Epithelial cell of proximal tubule (primary cell): Measurements from ENCODE around the gene OR1S2. TPM values are rescaled to one million over a fixed set of nuclear protein-coding genes. Genes with fewer than 3 reads are reported as not detected.

Experiments used
- DNase-seq: peaks from one replicate; pipeline ENCODE4 v3.0.0-alpha.2; 2011; ENCODE audit warnings: low read depth
- H3K4me3 ChIP-seq: 2 replicates; pipeline ENCODE4 v1.5.1; 2011; ENCODE audit warnings: low read depth, mild to moderate bottlenecking, low read length
- total RNA-seq: library from RNA; depleted of rRNA; stranded (reverse); fragments of >200 nt; gene quantifications from 2 replicates; pipeline ENCODE4 v1.2.3, GENCODE V29; 2015
- TF ChIP-seq, protein P1 (sequence below): conservative IDR thresholded peaks from 2 replicates; pipeline ENCODE4 v1.5.1; 2012; ENCODE audit warnings: low read depth, mild to moderate bottlenecking, low read length

The OR1S2 gene
- total RNA-seq, 1 donor from 2014 or later, result not detected

DNA sequence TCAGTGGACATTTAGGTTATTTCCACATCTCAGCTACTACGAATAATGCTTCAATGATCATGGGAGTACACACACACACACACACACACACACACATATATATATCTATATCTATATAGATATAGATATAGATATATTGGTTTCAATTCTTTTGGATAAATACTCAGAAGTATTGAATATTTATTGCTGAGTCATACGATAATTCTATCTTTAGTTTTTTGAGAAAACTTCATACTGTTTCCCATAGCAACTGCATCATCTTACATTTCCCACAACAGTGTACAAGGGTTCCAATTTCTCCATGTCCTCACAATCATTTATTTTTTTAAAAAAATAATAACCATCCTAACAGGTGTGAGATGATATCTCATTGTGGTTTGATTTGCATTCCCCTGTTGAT is 8.0 kb downstream of the OR1S2 start:
- H3K4me3 ChIP-seq, result no peak overlapping the region
- TF ChIP-seq, protein P1, sequence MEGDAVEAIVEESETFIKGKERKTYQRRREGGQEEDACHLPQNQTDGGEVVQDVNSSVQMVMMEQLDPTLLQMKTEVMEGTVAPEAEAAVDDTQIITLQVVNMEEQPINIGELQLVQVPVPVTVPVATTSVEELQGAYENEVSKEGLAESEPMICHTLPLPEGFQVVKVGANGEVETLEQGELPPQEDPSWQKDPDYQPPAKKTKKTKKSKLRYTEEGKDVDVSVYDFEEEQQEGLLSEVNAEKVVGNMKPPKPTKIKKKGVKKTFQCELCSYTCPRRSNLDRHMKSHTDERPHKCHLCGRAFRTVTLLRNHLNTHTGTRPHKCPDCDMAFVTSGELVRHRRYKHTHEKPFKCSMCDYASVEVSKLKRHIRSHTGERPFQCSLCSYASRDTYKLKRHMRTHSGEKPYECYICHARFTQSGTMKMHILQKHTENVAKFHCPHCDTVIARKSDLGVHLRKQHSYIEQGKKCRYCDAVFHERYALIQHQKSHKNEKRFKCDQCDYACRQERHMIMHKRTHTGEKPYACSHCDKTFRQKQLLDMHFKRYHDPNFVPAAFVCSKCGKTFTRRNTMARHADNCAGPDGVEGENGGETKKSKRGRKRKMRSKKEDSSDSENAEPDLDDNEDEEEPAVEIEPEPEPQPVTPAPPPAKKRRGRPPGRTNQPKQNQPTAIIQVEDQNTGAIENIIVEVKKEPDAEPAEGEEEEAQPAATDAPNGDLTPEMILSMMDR, result no peak
- no peak for DNase-seq

DNA sequence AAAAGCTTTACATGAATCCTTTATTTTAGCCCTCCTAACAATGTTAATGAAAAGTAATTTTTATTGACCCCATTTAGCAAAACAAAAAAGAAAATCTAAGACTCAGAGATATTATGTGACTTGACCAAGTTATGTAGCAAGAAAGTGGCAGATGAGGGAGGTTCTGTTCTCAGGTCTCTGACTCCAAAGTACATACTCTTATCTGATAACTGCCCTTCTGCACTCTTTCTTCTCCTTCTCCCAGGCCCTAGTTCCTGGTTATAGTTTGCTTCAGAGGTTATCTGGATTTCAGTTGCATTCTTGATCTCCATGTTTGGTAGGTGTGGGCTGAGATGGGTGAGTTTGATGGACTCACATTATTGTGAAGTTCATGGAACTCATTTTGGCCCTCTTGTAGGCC is 10.6 kb downstream of the OR1S2 start:
- DNase-seq, result no peak
- no peak overlapping the region for H3K4me3 ChIP-seq
- TF ChIP-seq, protein P1, result no peak

DNA sequence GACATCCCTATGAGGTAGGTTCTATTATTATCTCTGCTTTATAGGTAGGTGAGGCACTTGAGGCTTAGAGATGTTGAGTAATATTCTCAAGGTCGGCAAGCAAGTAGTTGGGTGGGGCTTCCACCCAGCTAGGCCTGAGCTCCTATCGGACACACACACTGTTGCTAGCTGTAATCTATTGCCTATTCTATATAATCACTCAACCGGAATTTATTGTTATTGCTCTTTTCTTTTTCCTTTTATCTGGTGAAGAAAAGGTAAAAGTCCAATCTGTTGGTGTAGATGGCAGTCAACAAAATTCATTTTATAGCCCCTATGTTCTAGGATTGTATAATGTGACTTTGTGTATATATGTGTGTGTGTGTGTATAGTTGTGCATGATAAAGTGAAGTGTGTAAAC is 11.7 kb downstream of the OR1S2 start:
- no peak overlapping the region for H3K4me3 ChIP-seq
- TF ChIP-seq, protein P1, result no peak
- no peak for DNase-seq

DNA sequence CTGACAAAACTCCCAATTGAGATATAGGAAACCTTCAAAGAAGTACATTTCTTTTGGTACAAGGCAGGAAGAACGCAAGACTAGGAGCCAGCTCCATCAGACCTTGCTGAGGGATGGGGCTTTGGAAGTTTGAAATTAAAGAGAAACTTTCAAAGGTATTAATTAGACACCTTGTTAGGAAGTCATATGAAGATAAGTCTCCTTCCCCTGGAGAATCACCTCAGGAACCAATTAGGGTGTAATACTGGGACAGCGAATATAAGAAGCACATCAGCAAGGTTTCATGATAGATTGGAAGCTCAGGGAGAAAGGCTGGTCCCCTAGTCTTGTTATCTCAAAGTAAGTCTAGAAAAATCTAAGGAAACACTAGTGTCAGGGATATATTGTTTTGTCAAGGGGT is 15.2 kb downstream of the OR1S2 start, which contains the start of gene OR9Q2:
Gene OR9Q2, plus strand, starts transcription at position 301 of the 400 bp plus-strand sequence. CDS start 1,421 bp downstream, outside the sequence.
- no peak within 1 kb of the TSS for H3K4me3 ChIP-seq
- DNase-seq, result no peak
- TF ChIP-seq, protein P1, result no peak

DNA sequence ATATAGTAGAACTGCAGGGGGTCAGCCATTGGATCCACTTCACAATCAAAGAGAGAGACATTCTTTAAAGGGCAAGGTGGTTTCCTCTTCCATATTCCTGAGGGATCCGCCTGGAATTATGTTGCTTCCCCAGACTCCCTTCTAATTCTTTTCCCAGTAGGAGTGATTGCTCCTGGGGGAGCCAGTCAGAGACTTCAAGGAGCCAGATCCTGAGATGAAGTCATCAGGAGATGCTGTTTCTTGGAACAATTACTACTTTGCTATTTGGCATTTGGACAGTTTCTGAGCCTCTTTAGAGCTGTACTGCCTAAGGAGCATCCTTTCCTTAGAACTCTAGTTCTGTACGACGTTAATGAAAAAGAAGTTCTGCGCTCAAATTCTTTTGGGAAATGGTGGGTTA is 17.0 kb downstream of the OR1S2 start:
- H3K4me3 ChIP-seq, result no peak overlapping the region
- DNase-seq, result no peak
- TF ChIP-seq, protein P1, result no peak

DNA sequence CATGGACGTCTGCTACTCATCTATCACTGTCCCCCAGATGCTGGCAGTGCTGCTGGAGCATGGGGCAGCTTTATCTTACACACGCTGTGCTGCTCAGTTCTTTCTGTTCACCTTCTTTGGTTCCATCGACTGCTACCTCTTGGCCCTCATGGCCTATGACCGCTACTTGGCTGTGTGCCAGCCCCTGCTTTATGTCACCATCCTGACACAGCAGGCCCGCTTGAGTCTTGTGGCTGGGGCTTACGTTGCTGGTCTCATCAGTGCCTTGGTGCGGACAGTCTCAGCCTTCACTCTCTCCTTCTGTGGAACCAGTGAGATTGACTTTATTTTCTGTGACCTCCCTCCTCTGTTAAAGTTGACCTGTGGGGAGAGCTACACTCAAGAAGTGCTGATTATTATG is 24.3 kb downstream of the OR1S2 start:
- H3K4me3 ChIP-seq, result no peak overlapping the region
- TF ChIP-seq, protein P1, result no peak
- DNase-seq, result no peak

DNA sequence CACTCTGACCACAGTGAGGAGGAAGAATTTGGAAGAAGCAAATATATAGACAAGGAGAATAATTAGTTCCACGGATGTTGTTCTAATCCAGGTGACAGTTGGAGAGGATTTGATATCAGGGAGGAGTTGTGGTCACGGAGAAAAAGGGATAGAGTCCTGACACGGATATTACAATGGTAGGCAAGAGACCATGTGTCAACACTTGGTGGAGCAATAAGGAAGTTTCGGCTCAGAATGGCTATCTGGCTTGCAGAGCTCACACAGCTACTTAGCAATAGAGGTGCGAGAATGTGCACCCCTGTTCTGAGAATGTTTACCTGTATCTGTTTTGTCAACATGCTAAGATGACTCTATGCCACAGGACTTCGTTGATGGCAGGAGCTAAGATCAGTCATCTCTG is 25.5 kb downstream of the OR1S2 start:
- TF ChIP-seq, protein P1, result no peak
- no peak overlapping the region for H3K4me3 ChIP-seq
- DNase-seq, result no peak
